Sigmoid colon (tissue), 4 donors: Measurements from ENCODE around the gene LIAS.

Experiments used
- EP300 ChIP-seq, 4 donors: sonication (generic); formaldehyde crosslinking; IDR thresholded peaks; one replicate each; pipeline ENCODE4 v1.6.1; 2017; ENCODE audit warnings: antibody characterized with exemption in 4 of 4
- POLR2A ChIP-seq, 2 donors: fragments of 450-650 bp; IDR thresholded peaks; one replicate each; pipeline ENCODE4 v1.6.1; 2016; ENCODE audit warnings: antibody characterized with exemption in 2 of 2, mild to moderate bottlenecking in 2 of 2, moderate library complexity in 2 of 2
- TF ChIP-seq, protein P1 (sequence below), 4 experiments: fragments of 450-650 bp in 3 of 4; fragments of 200-600 bp in 1 of 4; IDR thresholded peaks; one replicate each; pipeline ENCODE4 v1.5.1; 2016 to 2019; ENCODE audit warnings: antibody characterized with exemption in 4 of 4, mild to moderate bottlenecking in 3 of 4, moderate library complexity in 2 of 4

DNA sequence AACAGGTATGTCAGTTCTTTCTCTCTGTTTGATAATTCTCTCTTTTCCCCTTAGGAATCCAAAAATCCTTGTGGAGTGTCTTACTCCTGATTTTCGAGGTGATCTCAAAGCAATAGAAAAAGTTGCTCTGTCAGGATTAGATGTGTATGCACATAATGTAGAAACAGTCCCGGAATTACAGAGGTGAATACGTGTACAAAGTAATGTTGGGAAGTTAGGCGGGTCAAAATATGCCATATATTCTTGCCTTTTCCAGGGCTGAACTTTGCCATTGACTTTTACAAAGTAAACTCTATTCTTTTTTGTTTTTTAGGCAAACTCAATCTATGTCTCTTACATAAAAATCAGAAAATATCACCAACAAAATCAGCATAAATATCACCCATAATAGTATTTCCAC lies 8.6 kb downstream of the LIAS start:
- TF ChIP-seq, protein P1, sequence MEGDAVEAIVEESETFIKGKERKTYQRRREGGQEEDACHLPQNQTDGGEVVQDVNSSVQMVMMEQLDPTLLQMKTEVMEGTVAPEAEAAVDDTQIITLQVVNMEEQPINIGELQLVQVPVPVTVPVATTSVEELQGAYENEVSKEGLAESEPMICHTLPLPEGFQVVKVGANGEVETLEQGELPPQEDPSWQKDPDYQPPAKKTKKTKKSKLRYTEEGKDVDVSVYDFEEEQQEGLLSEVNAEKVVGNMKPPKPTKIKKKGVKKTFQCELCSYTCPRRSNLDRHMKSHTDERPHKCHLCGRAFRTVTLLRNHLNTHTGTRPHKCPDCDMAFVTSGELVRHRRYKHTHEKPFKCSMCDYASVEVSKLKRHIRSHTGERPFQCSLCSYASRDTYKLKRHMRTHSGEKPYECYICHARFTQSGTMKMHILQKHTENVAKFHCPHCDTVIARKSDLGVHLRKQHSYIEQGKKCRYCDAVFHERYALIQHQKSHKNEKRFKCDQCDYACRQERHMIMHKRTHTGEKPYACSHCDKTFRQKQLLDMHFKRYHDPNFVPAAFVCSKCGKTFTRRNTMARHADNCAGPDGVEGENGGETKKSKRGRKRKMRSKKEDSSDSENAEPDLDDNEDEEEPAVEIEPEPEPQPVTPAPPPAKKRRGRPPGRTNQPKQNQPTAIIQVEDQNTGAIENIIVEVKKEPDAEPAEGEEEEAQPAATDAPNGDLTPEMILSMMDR (IDR thresholded peaks at IDR 0.05) = no peak
- TF ChIP-seq POLR2A (IDR thresholded peaks at IDR 0.05) (no peak), EP300 (IDR thresholded peaks at IDR 0.05) (no peak)
